H1 (cell line): ENCODE data around the gene ANKRD2. TPM values are rescaled to one million over a fixed set of nuclear protein-coding genes. Genes with fewer than 3 reads are reported as not detected.

Experiments used
- CTCF ChIA-PET: fragments of 300-600 bp; sonication (Branson Sonifier 250); formaldehyde crosslinking; loops from one replicate; lab custom pipeline; 2021; ENCODE audit not compliant: partially characterized antibody; lab: Charles Lee
- POLR2A ChIA-PET: fragments of 300-600 bp; sonication (Branson Sonifier 250); formaldehyde crosslinking; loops from one replicate; lab custom pipeline; 2021; ENCODE audit warnings: inconsistent platforms; ENCODE audit not compliant: partially characterized antibody; lab: Charles Lee
- DNase-seq, 2 experiments: peaks; one replicate each; pipeline versions ENCODE4 v3.0.0 to v3.0.0-alpha.2; 2010 to 2022; ENCODE audit warnings: low spot score in 2 of 2, low read depth in 1 of 2, mixed read lengths in 1 of 2
- FAIRE-seq: peaks from 2 replicates; lab custom pipeline; 2011; peaks lifted over from hg19 to GRCh38; lab: Jason Lieb, UNC
- H2AFZ ChIP-seq: 2 replicates; pipeline ENCODE4 v1.8.1; 2012; ENCODE audit warnings: low read length, inconsistent platforms
- H2AK5ac ChIP-seq: 2 replicates; pipeline ENCODE4 v1.6.1; 2013; ENCODE audit warnings: low read depth, low read length
- H2BK120ac ChIP-seq: replicated peaks from 2 replicates; pipeline ENCODE3; 2013; ENCODE audit warnings: low read depth, low read length, inconsistent platforms
- H2BK12ac ChIP-seq: 2 replicates; pipeline ENCODE4 v1.6.1; 2013; ENCODE audit warnings: low read depth, low read length
- H2BK15ac ChIP-seq: 2 replicates; pipeline ENCODE4 v1.6.1; 2013; ENCODE audit warnings: low read length
- H2BK20ac ChIP-seq: 2 replicates; pipeline ENCODE4 v1.6.1; 2013; ENCODE audit warnings: low read length
- H2BK5ac ChIP-seq: 2 replicates; pipeline ENCODE4 v1.6.1; 2013; ENCODE audit warnings: low read depth, low read length
- H3K14ac ChIP-seq: 2 replicates; pipeline ENCODE4 v1.6.1; 2013; ENCODE audit warnings: inconsistent platforms; ENCODE audit not compliant: insufficient read length
- H3K18ac ChIP-seq: 2 replicates; pipeline ENCODE4 v1.6.1; 2013; ENCODE audit warnings: low read length; ENCODE audit errors: extremely low read depth
- H3K23ac ChIP-seq: 2 replicates; pipeline ENCODE4 v1.6.1; 2013; ENCODE audit warnings: inconsistent platforms; ENCODE audit not compliant: insufficient read length
- H3K23me2 ChIP-seq: 2 replicates; pipeline ENCODE4 v1.6.1; 2013; ENCODE audit warnings: low read depth, low read length
- H3K27ac ChIP-seq: 2 replicates; pipeline ENCODE4 v1.6.1; 2011; ENCODE audit warnings: low read depth, low read length, inconsistent platforms
- H3K27me3 ChIP-seq, 4 experiments: replicated peaks in 1 of 4; 1 replicate in 1 of 4; 2 replicates in 3 of 4; pipeline versions ENCODE4 v1.6.1 to v1.8.1; 2011 to 2013; ENCODE audit warnings: low read length in 3 of 4, mild to moderate bottlenecking in 3 of 4, inconsistent platforms in 2 of 4, mixed read lengths in 2 of 4, moderate library complexity in 1 of 4; ENCODE audit not compliant: control insufficient read depth in 3 of 4, insufficient read depth in 3 of 4; ENCODE audit errors: extremely low read depth in 1 of 4
- H3K36me3 ChIP-seq, 4 experiments: 2 replicates each; pipeline versions ENCODE4 v1.6.1 to v1.8.1; 2011 to 2013; ENCODE audit warnings: mild to moderate bottlenecking in 4 of 4, low read length in 3 of 4, moderate library complexity in 2 of 4, control low read depth in 1 of 4, inconsistent platforms in 1 of 4; ENCODE audit not compliant: insufficient read depth in 4 of 4, control insufficient read depth in 2 of 4
- H3K4ac ChIP-seq: replicated peaks from 2 replicates; pipeline ENCODE3; 2013; ENCODE audit warnings: low read length, low read depth, mixed read lengths, inconsistent platforms; ENCODE audit not compliant: insufficient read length
- H3K4me1 ChIP-seq, 4 experiments: replicated peaks in 1 of 4; 1 replicate in 1 of 4; 2 replicates in 3 of 4; pipeline versions ENCODE4 v1.6.1 to v1.8.1; 2011 to 2013; ENCODE audit warnings: low read length in 3 of 4, inconsistent platforms in 2 of 4, mixed read lengths in 1 of 4; ENCODE audit not compliant: insufficient read depth in 4 of 4, control insufficient read depth in 3 of 4
- H3K4me2 ChIP-seq, 2 experiments: 2 replicates each; pipeline versions ENCODE4 v1.6.1 to v1.8.1; 2011 to 2013; ENCODE audit warnings: low read depth in 2 of 2, low read length in 2 of 2, control low read depth in 1 of 2, inconsistent platforms in 1 of 2, mild to moderate bottlenecking in 1 of 2; ENCODE audit not compliant: insufficient read depth in 1 of 2
- H3K4me3 ChIP-seq, 4 experiments: fragments of 200-600, 300-600 bp in 1 of 4; sonication (generic), shearing (Covaris generic), sonication (Bioruptor Twin) in 1 of 4; 2 replicates each; pipeline versions ENCODE4 v1.5.1 to v1.8.1; 2011 to 2016; ENCODE audit warnings: low read length in 4 of 4, low read depth in 3 of 4, control low read depth in 2 of 4, inconsistent platforms in 2 of 4, mild to moderate bottlenecking in 2 of 4, mixed read lengths in 1 of 4, moderate library complexity in 1 of 4; ENCODE audit not compliant: insufficient read depth in 2 of 4; ENCODE audit errors: extremely low read depth in 1 of 4
- H3K56ac ChIP-seq: replicated peaks from 2 replicates; pipeline ENCODE3; 2013; ENCODE audit warnings: low read depth, mild to moderate bottlenecking, mixed read lengths, low read length, inconsistent platforms; ENCODE audit not compliant: insufficient read length
- H3K79me1 ChIP-seq: 2 replicates; pipeline ENCODE4 v1.6.1; 2013; ENCODE audit warnings: low read depth, low read length, control low read depth
- H3K79me2 ChIP-seq, 2 experiments: 2 replicates each; pipeline versions ENCODE4 v1.6.1 to v1.8.1; 2012 to 2013; ENCODE audit warnings: low read length in 2 of 2, mild to moderate bottlenecking in 2 of 2, inconsistent platforms in 1 of 2; ENCODE audit not compliant: insufficient read depth in 2 of 2, control insufficient read depth in 1 of 2
- H3K9ac ChIP-seq, 4 experiments: replicated peaks in 1 of 4; 1 replicate in 1 of 4; 2 replicates in 3 of 4; pipeline versions ENCODE4 v1.6.1 to v1.8.1; 2011 to 2013; ENCODE audit warnings: low read depth in 3 of 4, low read length in 3 of 4, control low read depth in 2 of 4, mild to moderate bottlenecking in 2 of 4, moderate library complexity in 2 of 4, inconsistent platforms in 1 of 4; ENCODE audit errors: extremely low read depth in 1 of 4
- H3K9me3 ChIP-seq, 2 experiments: 2 replicates each; pipeline versions ENCODE4 v1.6.1 to v1.8.1; 2012 to 2013; ENCODE audit warnings: mild to moderate bottlenecking in 2 of 2, moderate library complexity in 2 of 2, control low read depth in 1 of 2, inconsistent platforms in 1 of 2, low read depth in 1 of 2, low read length in 1 of 2, mixed read lengths in 1 of 2; ENCODE audit not compliant: insufficient read depth in 2 of 2
- H4K20me1 ChIP-seq, 2 experiments: replicated peaks in 1 of 2; 2 replicates each; pipeline versions ENCODE3 to v1.8.1; 2011 to 2013; ENCODE audit warnings: inconsistent platforms in 2 of 2, low read length in 2 of 2, mild to moderate bottlenecking in 1 of 2; ENCODE audit not compliant: insufficient read depth in 2 of 2, control insufficient read depth in 1 of 2
- H4K5ac ChIP-seq: 2 replicates; pipeline ENCODE4 v1.6.1; 2013; ENCODE audit warnings: low read length, low read depth, mixed read lengths, inconsistent platforms; ENCODE audit not compliant: insufficient read length
- H4K8ac ChIP-seq: 2 replicates; pipeline ENCODE4 v1.8.0; 2013; ENCODE audit warnings: mild to moderate bottlenecking, moderate library complexity, low read length, inconsistent platforms; ENCODE audit not compliant: insufficient read depth; ENCODE audit errors: extremely low read depth
- H4K91ac ChIP-seq: replicated peaks from 2 replicates; pipeline ENCODE3; 2013; ENCODE audit warnings: low read length, mixed read lengths, inconsistent platforms; ENCODE audit not compliant: insufficient read length
- CTBP2 ChIP-seq: IDR thresholded peaks from 2 replicates; pipeline ENCODE4 v1.7.0; 2011; ENCODE audit warnings: borderline replicate concordance, mild to moderate bottlenecking, moderate library complexity, mixed read lengths, low read length; ENCODE audit not compliant: insufficient read depth, insufficient read length
- NANOG ChIP-seq: IDR thresholded peaks from 2 replicates; pipeline ENCODE4 v1.6.1; 2011; ENCODE audit warnings: low read length, low read depth, mild to moderate bottlenecking, inconsistent platforms; ENCODE audit not compliant: insufficient read depth, poor library complexity, severe bottlenecking
- WGBS, 2 experiments: shearing (Covaris generic) in 1 of 2; methylation state at CpG; one replicate each; pipeline versions ENCODE4 v1.1.6 to v1.1.7; 2013 to 2015; ENCODE audit warnings: low lambda C conversion rate in 2 of 2, mixed read lengths in 2 of 2, inconsistent platforms in 1 of 2, low coverage in 1 of 2, missing lambda C conversion rate in 1 of 2; ENCODE audit not compliant: insufficient replicate concordance in 2 of 2, insufficient coverage in 1 of 2, insufficient read length in 1 of 2; ENCODE audit errors: extremely low coverage in 1 of 2, missing lambda C conversion rate in 1 of 2; 5-methylcytosine and 5-hydroxymethylcytosine counted together
- polyA plus RNA-seq, 7 experiments: library from polyadenylated mRNA; depleted of rRNA in 3 of 7; stranded (reverse) in 5 of 7; unstranded in 2 of 7; fragments of >200 nt in 5 of 7; fragments of 200-250 nt in 2 of 7; gene quantifications; 1 replicate in 5 of 7; 2 replicates in 1 of 7; 4 replicates in 1 of 7; pipeline versions ENCODE4 v1.2.1 to v1.2.3, GENCODE V29; 2011 to 2013; ENCODE audit warnings: missing spikeins in 2 of 7, mixed read lengths in 2 of 7
- total RNA-seq: library from RNA; stranded (reverse); fragmentation: NEBNext Ultra II Directional; extraction: Animal tissue kit (Norgen Biotek cat#: 25700); gene quantifications from 2 replicates; pipeline ENCODE4 v1.2.1, GENCODE V29; 2021

ANKRD2 gene
- total and polyA plus RNA-seq, 2 of the 8 experiments (the other 6 are each of a cell fraction or from before 2014, with no cell fraction given) = not detected

DNA sequence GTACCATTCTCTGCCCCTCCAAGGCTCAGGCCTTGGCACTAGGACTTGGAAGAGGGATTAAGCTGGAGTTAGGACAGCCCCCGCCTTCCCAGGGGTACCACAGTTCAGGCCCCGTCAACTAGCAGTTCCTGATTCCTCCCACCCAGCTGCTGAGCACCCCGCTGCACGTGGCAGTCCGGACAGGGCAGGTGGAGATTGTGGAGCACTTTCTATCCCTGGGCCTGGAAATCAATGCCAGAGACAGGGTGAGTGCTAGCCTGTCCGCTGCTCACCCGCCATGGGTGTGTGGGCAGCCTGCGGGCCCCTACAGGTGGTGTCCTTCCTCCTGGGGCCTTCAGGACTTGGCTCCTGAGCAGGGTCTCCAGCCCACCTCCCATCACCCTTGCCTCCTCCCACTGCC, 9.6 kb downstream of the ANKRD2 start:
- no peak overlapping the region for H4K8ac ChIP-seq
- no peak for DNase-seq
- H3K18ac ChIP-seq = no peak overlapping the region
- no peak overlapping the region for H2BK5ac ChIP-seq
- peaks cover 0 to 6% (median 2%) of the 10 kb centered on the region in 4 experiments; a peak in 2 of 7 replicates for H3K4me1 ChIP-seq
- POLR2A ChIA-PET = interaction anchor here (1.7 kb wide), 1 partner anchor 10 kb away, joined by 8 read pairs; the partner anchor contains the start of gene ANKRD2
- no peak overlapping the region for H3K27ac ChIP-seq
- no peaks in the 10 kb centered on the region for H4K20me1 ChIP-seq
- H2BK20ac ChIP-seq = no peak overlapping the region
- no peak overlapping the region for H4K5ac ChIP-seq
- no peak overlapping the region for H3K56ac ChIP-seq
- H2AFZ ChIP-seq = no peak overlapping the region
- no peak overlapping the region for H2AK5ac ChIP-seq
- no peaks in the 10 kb centered on the region; a peak in 1 of 7 replicates for H3K27me3 ChIP-seq
- H3K79me1 ChIP-seq = no peaks in the 10 kb centered on the region
- H3K79me2 ChIP-seq = no peaks in the 10 kb centered on the region
- CTCF ChIA-PET = interaction anchor here (1.0 to 9.5 kb wide), 4 partner anchors 9 to 118 kb away, joined by 3 to 108 read pairs (median 4); partner anchors contain the start of gene ANKRD2
- no peak overlapping the region for H3K4me2 ChIP-seq
- WGBS, 2 experiments = 98% methylated on average over 8 of the region's 8 CpGs; no CpG with 5 or more reads in 1 of the 2 experiments
- no peak overlapping the region for H2BK12ac ChIP-seq
- no peak overlapping the region for H3K4ac ChIP-seq
- no peaks in the 10 kb centered on the region for H3K9me3 ChIP-seq
- H3K36me3 ChIP-seq = no peaks in the 10 kb centered on the region
- FAIRE-seq = no peak
- H2BK15ac ChIP-seq = no peak overlapping the region
- no peak overlapping the region for H3K14ac ChIP-seq
- H2BK120ac ChIP-seq = no peak overlapping the region
- no peak overlapping the region for H4K91ac ChIP-seq
- H3K9ac ChIP-seq = no peak overlapping the region
- H3K23me2 ChIP-seq = no peaks in the 10 kb centered on the region
- no peak overlapping the region for H3K23ac ChIP-seq
- no peak overlapping the region for H3K4me3 ChIP-seq
- no peak for TF ChIP-seq CTBP2
- TF ChIP-seq NANOG = no peak
